ENCODE measurements around the gene MAPK1. TPM values are rescaled to one million over a fixed set of nuclear protein-coding genes. Genes with fewer than 3 reads are reported as not detected.

MAPK1 gene
- total RNA-seq, 1 experiment from 2014 or later: 139 TPM

DNA sequence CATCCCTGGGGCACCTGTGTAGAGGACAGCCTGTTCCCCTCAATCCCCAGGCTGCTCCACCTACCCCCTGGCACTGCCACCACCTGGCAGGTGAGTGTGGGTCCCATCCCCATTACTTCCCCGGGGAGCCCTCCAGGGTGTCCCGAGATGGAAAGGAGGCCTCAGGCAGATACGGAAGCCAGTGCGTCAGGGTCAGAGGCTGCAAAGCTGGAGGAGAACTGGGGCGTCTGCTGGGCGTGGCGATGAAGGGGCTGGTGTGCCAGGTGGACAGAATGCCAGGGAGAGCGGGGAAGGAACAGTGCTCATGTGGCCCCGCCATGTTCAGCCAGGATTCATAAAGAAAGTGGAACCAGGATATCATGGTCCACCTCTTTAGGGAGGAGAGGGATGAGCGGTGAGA, 139.7 kb downstream of the MAPK1 start:
- BruUV-seq (replicated peaks): no TSS peak
- Histone ChIP-seq H3K27ac (ENCODE audit: low read depth, low read length, poor library complexity, severe bottlenecking) (no peak overlapping the region), H3K4me3 (ENCODE audit: low read depth, low read length, poor library complexity, severe bottlenecking) (no peak overlapping the region), H3K4me1 (ENCODE audit: insufficient read depth, low read length, poor library complexity, severe bottlenecking) (no peaks in the 10 kb centered on the region), H3K36me3 (ENCODE audit: insufficient read depth, low read length, poor library complexity, severe bottlenecking) (no peaks in the 10 kb centered on the region), H3K9me3 (ENCODE audit: low read depth, low read length, poor library complexity, severe bottlenecking) (no peaks in the 10 kb centered on the region), H3K27me3 (replicated peaks; ENCODE audit: insufficient read depth, low read depth, low read length, poor library complexity) (no peaks in the 10 kb centered on the region)
- CTCF ChIA-PET: no interaction called here
- DNase-seq (ENCODE audit: low spot score): no peak
- no peak for TF ChIP-seq EZH2 (IDR thresholded peaks at IDR 0.05; ENCODE audit: borderline replicate concordance, low read depth, low read length, poor library complexity, severe bottlenecking)
- no peak for TF ChIP-seq CTCF (conservative IDR thresholded peaks at IDR 0.05; ENCODE audit: low read depth, low read length)
- intact Hi-C loops (cut with micrococcal nuclease; ENCODE audit: unreplicated experiment): no loop called here
- POLR2A ChIA-PET (ENCODE audit: low non-redundant PET): no interaction called here

GRCh38 chr22:21727159-21727558, 140.3 kb downstream of the MAPK1 start:
- intact Hi-C loops (cut with micrococcal nuclease; ENCODE audit: unreplicated experiment): no loop called here
- Histone ChIP-seq H3K27me3 (replicated peaks; ENCODE audit: insufficient read depth, low read depth, low read length, poor library complexity) (no peaks in the 10 kb centered on the region), H3K4me1 (ENCODE audit: insufficient read depth, low read length, poor library complexity, severe bottlenecking) (no peaks in the 10 kb centered on the region), H3K36me3 (ENCODE audit: insufficient read depth, low read length, poor library complexity, severe bottlenecking) (no peaks in the 10 kb centered on the region), H3K9me3 (ENCODE audit: low read depth, low read length, poor library complexity, severe bottlenecking) (no peaks in the 10 kb centered on the region), H3K27ac (ENCODE audit: low read depth, low read length, poor library complexity, severe bottlenecking) (no peak overlapping the region), H3K4me3 (ENCODE audit: low read depth, low read length, poor library complexity, severe bottlenecking) (no peak overlapping the region)
- BruUV-seq (replicated peaks): no TSS peak
- no peak for TF ChIP-seq EZH2 (IDR thresholded peaks at IDR 0.05; ENCODE audit: borderline replicate concordance, low read depth, low read length, poor library complexity, severe bottlenecking)
- no peak for TF ChIP-seq CTCF (conservative IDR thresholded peaks at IDR 0.05; ENCODE audit: low read depth, low read length)
- no peak for DNase-seq (ENCODE audit: low spot score)
- POLR2A ChIA-PET (ENCODE audit: low non-redundant PET): no interaction called here
- CTCF ChIA-PET: no interaction called here

- TF ChIP-seq CTCF (conservative IDR thresholded peaks at IDR 0.05; ENCODE audit: low read depth, low read length): peak; percentile 48
- TF ChIP-seq EZH2 (IDR thresholded peaks at IDR 0.05; ENCODE audit: borderline replicate concordance, low read depth, low read length, poor library complexity, severe bottlenecking): no peak
- H3K4me1 ChIP-seq (ENCODE audit: insufficient read depth, low read length, poor library complexity, severe bottlenecking): no peaks in the 10 kb centered on the region
- ChIA-PET POLR2A (ENCODE audit: low non-redundant PET) (no interaction called here), CTCF (no interaction called here)
- no peaks in the 10 kb centered on the region for H3K36me3 ChIP-seq (ENCODE audit: insufficient read depth, low read length, poor library complexity, severe bottlenecking)
- H3K27ac ChIP-seq (ENCODE audit: low read depth, low read length, poor library complexity, severe bottlenecking): no peak overlapping the region
- peak; percentile 53 for DNase-seq (ENCODE audit: low spot score)
- H3K9me3 ChIP-seq (ENCODE audit: low read depth, low read length, poor library complexity, severe bottlenecking): no peaks in the 10 kb centered on the region
- no peaks in the 10 kb centered on the region for H3K27me3 ChIP-seq (replicated peaks; ENCODE audit: insufficient read depth, low read depth, low read length, poor library complexity)
- intact Hi-C loops (cut with micrococcal nuclease; ENCODE audit: unreplicated experiment): no loop called here
- no peak overlapping the region for H3K4me3 ChIP-seq (ENCODE audit: low read depth, low read length, poor library complexity, severe bottlenecking)
- BruUV-seq (replicated peaks): no TSS peak
Observed at GRCh38 chr22:21726650-21727049, 140.8 kb downstream of the MAPK1 start.
